Measurements from ENCODE around the gene RGL2. TPM values are rescaled to one million over a fixed set of nuclear protein-coding genes. Genes with fewer than 3 reads are reported as not detected.
A peak's percentile ranks its signal among the peaks of the same experiment; 100 is the strongest.

RGL2 gene
- total and polyA plus RNA-seq, 2 donors (not counting 1 experiment from before 2014, with no cell fraction given): 98.5 to 133 TPM

- POLR2A ChIA-PET: interaction anchor here (0.5 to 2.2 kb wide), 27 partner anchors 12 to 300 kb away, joined by 3 to 36 read pairs (median 5); partner anchors contain the start of genes CUTA, PFDN6, PHF1 and RGL2
- intact Hi-C loops (cut with micrococcal nuclease): loop anchor here (1.0 to 5.0 kb wide), 9 partner anchors 18 to 311 kb away; partner anchors contain the start of genes BAK1, CUTA, KIFC1 and PFDN6
These were observed 27.1 kb downstream of the RGL2 start, which contains the start of the genes RPS18 and VPS52 for GRCh38 chr6:33271468-33272274. Gene RPS18 (plus strand): TSS chr6:33272075. CDS start chr6:33272120, 45 bp downstream. Gene VPS52 (minus strand): TSS chr6:33271876. CDS start chr6:33271675, 201 bp downstream.

More at GRCh38 chr6:33271468-33272274, 27.1 kb downstream of the RGL2 start, which contains the start of the genes RPS18 and VPS52:
- peaks cover 20% of the 10 kb centered on the region for H4K20me1 ChIP-seq (ENCODE audit: control insufficient read depth, insufficient read depth, low read length, poor library complexity, severe bottlenecking)
- peak within 1 kb of the TSS; percentile 81 to 95 (median 86) for H3K4me3 ChIP-seq (ENCODE audit: control extremely low read depth in 1 of 5, extremely low read depth in 1 of 5, insufficient read depth in 1 of 5, low read depth in 2 of 5, low read length in 4 of 5)
- peak; percentile 86 for ATAC-seq (ENCODE audit: low read depth)
- H3K79me2 ChIP-seq (ENCODE audit: control insufficient read depth, insufficient read depth, low read length): peaks cover 71% of the 10 kb centered on the region
- H3K9me3 ChIP-seq (ENCODE audit: control extremely low read depth in 1 of 3, control insufficient read depth in 2 of 3, insufficient read depth in 1 of 3, low read length in 2 of 3): no peaks in the 10 kb centered on the region
- peaks cover 47 to 54% of the 10 kb centered on the region in 2 donors for H3K4me1 ChIP-seq (ENCODE audit: control insufficient read depth in 2 of 2, insufficient read depth in 2 of 2, low read length in 2 of 2)
- CTCF ChIA-PET: interaction anchor here (0.7 to 1.8 kb wide), 16 partner anchors 9 to 321 kb away, joined by 3 to 15 read pairs (median 4); partner anchors contain the start of genes PFDN6, WDR46 and ZBTB22
- Mint-ChIP-seq H3K9me3 (ENCODE audit: insufficient read depth) (no peaks in the 10 kb centered on the region), H3K27me3 (no peaks in the 10 kb centered on the region), H3K27ac (peak within 1 kb of the TSS; percentile 99), H3K4me3 (peak within 1 kb of the TSS; percentile 94), H3K4me1 (peaks cover 62% of the 10 kb centered on the region)
- H3K9ac ChIP-seq (ENCODE audit: low read length): peak within 1 kb of the TSS; percentile 93
- WGBS (ENCODE audit: insufficient coverage): under 1% methylated on average over 48 of the region's 48 CpGs
- H3K36me3 ChIP-seq (replicated peaks in 1 of 2; ENCODE audit: control extremely low read depth in 1 of 2, control insufficient read depth in 1 of 2, extremely low read depth in 1 of 2, insufficient read depth in 2 of 2, low read length in 1 of 2): peaks cover 21 to 60% of the 10 kb centered on the region in 2 experiments
- H3K27me3 ChIP-seq (replicated peaks in 1 of 4; ENCODE audit: control extremely low read depth in 1 of 4, control insufficient read depth in 3 of 4, insufficient read depth in 4 of 4, low read length in 3 of 4): no peaks in the 10 kb centered on the region
- peak; percentile 99 for DNase-seq
- H3K27ac ChIP-seq (ENCODE audit: low read length in 2 of 2): peak within 1 kb of the TSS; percentile 89 to 94
- peak within 1 kb of the TSS; percentile 99 for H2AFZ ChIP-seq (ENCODE audit: insufficient read depth, low read depth, low read length, poor library complexity, severe bottlenecking)
- H3K4me2 ChIP-seq (replicated peaks; ENCODE audit: low read depth, low read length, poor library complexity, severe bottlenecking): peak within 1 kb of the TSS; percentile 90
- TF ChIP-seq CTCF (IDR thresholded peaks at IDR 0.05): no peak
- TF ChIP-seq EZH2 (IDR thresholded peaks at IDR 0.05; ENCODE audit: borderline replicate concordance, insufficient read depth, low read depth, low read length, poor library complexity, severe bottlenecking): no peak

Data from B cell (primary cell).